EH (cell line): ENCODE data around the gene UBE2L6.

Experiments
- DNase-seq: peaks from one replicate; pipeline ENCODE4 v3.0.0-alpha.2; 2015; ENCODE audit warnings: low read depth

Gene UBE2L6

DNA sequence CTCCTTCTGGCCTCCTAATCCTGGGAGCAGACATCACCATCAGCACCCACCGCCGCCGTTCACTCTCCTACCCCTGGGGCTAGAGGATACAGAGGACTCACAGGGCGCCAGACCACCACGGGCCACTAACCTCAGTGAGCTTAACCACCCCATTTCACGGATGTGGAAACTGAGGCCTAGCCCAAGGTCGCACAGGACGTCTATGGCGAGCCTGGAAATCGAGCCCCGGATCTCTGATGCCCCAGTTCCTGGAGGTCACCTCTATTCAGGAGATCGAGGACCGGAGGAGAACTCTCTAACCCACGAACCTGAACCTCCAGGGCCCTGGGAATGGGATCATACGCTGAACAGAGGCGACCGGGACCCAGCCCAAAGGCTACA, 37.3 kb downstream of the UBE2L6 start:
- DNase-seq, result no peak

- DNase-seq, result no peak
Observed at GRCh38 chr11:57529012-57529411, 38.5 kb downstream of the UBE2L6 start.

GRCh38 chr11:57527056-57527631, 40.3 kb downstream of the UBE2L6 start:
- DNase-seq, result peak; percentile 64

DNA sequence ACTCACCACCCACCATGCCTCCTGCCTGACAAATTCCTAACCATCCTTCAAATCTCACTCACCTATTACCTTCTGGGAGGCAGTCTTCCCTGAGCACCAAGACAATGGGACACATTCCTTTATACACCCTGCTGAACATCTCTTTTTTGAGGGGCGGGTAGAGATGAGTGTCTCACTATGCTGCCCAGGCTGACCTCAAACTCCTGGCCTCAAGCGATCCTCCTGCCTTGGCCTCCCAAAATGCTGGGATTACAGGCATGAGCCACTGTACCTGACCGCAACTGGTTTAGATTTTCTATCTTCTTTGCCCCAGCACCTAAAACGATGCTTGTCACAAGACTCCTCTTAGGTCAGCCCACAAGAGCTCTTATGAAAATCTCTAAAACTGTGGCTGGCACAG, 44.1 kb downstream of the UBE2L6 start:
- no peak for DNase-seq

DNA sequence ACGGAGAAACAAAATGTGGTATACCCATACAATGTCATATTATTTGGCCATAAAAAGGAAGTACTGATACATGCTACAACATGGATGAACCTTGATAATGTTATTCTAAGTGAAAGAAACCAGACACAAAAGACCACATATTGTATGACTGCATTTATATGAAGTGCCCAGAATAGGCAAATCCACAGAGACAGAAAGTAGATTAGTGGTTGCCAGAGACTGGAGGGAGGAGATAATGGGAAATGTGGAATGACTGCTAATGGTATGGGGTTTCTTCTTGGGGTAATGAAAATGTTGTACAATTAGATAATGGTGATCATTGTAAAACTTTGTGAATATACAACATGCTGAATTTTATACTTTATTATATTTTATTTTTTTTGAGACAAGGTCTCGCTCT, 46.4 kb downstream of the UBE2L6 start:
- DNase-seq, result no peak

- no peak for DNase-seq
Observed at GRCh38 chr11:57516061-57516443, 51.4 kb downstream of the UBE2L6 start.

- DNase-seq, result peak; percentile 70
Observed at GRCh38 chr11:57515332-57516060, 52.0 kb downstream of the UBE2L6 start, which contains the start of gene SLC43A1. Gene SLC43A1 (minus strand): TSS chr11:57515702. CDS start chr11:57514111, 1,591 bp downstream.

DNA sequence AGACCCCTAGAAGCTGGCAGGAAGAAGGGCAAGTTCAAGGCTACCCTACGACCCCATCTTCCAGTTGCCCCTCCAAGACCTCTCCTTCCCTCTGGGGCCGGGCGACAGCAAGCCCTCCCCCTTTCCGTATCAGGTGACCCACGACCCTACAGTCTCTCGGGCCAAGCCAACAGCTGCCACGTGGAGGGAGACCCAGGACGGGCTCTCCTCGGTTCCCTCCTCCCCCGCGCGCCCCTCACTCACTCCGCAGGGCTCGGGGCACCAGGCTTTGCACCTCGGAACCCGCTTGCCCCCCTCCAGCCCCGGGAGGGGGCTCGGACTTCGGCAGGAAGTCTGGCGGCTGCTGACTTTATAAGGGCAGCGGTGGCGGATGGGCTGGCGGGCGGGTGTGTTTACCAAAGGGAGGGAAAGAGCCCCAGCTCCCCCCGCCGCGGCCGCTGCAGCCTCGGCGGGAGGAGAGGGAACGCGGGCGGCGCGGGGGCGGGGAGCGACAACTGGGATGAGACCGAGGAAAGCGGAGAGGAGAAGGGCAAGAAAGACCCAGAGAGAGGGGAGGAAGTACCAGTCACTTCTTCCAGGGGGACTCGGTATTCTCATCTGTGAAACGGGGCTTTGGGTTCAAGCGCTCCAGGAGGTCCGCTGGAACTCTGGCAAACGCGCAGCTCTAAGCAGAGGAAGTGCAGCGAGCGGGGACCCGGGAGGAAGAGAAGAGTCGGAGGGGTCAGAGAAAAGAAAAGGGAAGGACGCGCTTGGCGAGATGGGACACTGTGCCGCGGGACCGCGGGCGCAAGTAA, 52.7 kb downstream of the UBE2L6 start:
- DNase-seq, result peak; percentile 57

- peak; percentile 54 for DNase-seq
Observed at GRCh38 chr11:57513911-57514537, 53.4 kb downstream of the UBE2L6 start.

- DNase-seq, result no peak
Observed at GRCh38 chr11:57513452-57513795, 54.0 kb downstream of the UBE2L6 start.

DNA sequence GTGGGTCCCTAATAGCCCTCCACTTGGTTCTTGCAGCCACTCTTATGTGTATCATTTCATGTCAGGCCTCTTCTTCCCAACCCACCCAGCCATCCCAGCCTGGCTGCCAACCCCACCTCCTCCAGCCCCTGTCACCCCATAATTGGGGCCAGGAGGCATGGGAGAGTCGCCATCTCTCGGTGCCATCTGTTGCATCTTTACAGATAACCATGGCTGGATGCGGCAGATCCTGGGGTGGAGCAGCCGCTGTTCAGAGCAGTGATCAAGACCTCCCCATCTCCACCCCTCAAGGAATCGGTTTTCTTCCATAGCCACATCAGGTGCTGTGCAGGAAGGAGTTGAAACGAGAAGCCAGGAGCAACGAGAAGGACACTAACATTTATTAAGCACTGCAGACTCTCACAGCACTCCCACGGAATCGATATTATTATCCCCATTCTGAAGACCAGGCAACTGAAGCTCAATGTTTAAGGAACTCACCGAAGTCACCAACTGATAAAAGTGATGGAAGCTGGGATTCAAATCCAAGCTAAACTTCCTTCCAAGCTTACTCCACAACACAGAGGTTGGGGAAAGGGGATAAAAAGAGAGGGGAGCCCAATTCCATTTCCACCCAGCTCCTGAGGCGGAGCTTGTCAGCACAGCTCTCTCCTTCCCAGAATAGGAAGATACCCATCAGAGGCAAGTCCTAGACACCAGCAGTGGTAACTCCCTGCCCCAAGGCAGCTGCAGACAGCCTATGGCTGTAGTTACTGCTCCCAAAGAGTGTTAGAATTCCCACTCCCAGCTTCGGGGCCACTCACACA, 54.6 kb downstream of the UBE2L6 start:
- DNase-seq, result no peak

- DNase-seq, result no peak
Observed at GRCh38 chr11:57511741-57512430, 55.6 kb downstream of the UBE2L6 start.

DNA sequence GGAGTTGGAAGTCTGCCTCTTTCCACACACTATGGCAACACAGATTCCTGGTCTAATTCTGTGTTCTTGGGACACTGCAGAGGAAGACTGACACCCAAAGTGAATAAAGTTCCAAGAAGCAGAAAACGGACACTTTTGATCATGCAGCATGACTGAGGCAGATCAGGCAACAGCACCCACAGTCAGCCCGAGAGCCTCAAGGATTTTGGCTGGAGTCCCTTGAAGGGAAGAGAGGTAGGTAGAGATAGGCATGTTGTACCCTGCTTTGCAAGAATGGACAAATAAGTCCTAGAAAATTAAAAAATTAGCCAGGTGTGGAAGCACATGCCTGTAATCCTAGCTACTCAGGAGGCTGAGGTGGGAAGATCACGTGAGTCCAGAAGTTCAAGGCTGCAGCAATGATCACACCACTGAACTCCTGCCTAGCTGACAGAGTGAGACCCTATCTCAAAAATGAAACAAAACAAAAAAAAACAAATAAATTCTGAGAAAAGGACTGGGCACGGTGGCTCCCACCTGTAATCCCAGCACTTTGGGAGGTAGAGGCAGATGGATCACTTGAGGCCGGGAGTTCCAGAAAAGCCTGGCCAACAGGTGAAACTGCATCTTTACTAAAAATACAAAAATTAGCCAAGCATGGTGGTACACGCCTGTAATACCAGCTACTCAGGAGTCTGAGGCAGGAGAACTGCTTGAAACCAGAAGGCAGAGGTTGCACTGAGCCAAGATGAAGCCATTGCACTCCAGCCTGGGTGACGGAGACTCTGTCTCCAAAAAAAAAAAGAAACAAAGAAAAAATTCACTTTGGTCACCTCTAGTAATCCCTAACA, 58.9 kb downstream of the UBE2L6 start:
- no peak for DNase-seq

GRCh38 chr11:57506522-57506921, 61.0 kb downstream of the UBE2L6 start:
- DNase-seq, result no peak

DNA sequence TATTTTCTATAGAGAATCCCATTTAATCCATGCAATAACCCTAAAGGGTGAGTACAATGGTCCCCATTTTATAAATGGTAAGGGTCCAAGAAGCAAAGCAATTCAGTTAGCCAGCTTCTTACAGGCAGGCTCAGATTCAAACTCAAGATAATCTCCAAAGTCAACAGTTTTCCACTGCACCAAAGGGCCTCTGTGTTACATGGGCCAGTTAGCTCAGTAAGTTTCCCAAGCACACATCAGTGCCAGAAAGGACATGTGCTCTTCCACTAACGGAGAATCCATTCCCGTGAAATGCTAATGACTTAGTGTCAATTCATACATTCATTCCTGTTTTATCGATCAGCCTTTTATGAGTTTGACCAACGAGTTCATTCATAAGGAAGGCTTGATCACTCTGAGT, 63.0 kb downstream of the UBE2L6 start:
- DNase-seq, result no peak

GRCh38 chr11:57502870-57503269, 64.6 kb downstream of the UBE2L6 start:
- DNase-seq, result no peak

DNA sequence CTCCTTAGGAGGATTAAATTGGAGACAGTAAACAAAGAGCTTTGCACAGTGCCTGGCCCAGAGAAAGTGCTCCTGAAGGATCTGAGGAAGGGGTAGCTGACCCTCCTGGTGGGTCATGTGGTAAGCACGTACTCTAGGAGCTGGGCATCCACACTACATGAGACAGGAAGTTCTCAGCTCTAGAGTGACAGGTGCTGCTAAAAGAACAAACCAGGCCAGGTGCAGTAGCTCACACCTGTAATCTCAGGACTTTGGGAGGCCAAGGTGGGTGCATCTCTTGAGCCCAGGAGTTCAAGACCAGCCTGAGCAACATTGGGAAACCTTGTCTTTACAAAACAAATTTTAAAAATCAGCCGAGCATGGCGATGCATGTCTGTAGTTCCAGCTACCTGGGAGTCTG, 65.1 kb downstream of the UBE2L6 start:
- DNase-seq, result no peak

DNA sequence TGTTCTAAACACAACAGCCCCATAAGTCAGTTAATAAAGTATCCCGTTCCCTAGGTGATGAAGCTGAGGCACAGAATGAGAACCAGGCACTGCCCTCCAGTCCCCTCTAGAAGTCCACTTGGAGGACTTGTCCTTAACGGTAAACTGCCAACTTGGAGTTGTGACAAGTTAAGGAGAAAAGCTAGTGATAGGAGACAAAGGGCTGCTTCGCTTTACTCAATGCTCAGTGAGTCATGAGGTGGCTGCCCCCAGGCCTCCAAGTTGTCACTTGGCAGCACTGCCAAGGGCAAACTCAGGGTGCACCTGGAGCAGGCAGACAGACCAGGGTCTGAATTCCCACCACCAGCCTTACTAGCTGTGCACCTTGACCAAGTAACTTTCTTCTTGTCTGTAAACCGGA, 65.5 kb downstream of the UBE2L6 start:
- DNase-seq, result no peak
